WTC11 (cell line): Measurements from ENCODE around the gene SGSH. TPM values are rescaled to one million over a fixed set of nuclear protein-coding genes. Genes with fewer than 3 reads are reported as not detected.
"Not testable (repeated sequence)": the region's sequence is repeated elsewhere in the genome, so short reads cannot be mapped to it uniquely, and the experiment has no call there.

Experiments used
- ATAC-seq: fragments of 200-7000 bp; cut with Tn5 transposase; 2 replicates; pipeline ENCODE4 v1.10.0; 2021; ENCODE audit warnings: mild to moderate bottlenecking, moderate library complexity
- CTCF ChIA-PET: fragments of 300-600 bp; sonication (Branson Sonifier 250); formaldehyde crosslinking; loops from one replicate; lab custom pipeline; 2021; ENCODE audit warnings: antibody characterized with exemption; lab: Charles Lee
- POLR2A ChIA-PET: fragments of 350-600 bp; sonication (Branson Sonifier 250); formaldehyde crosslinking; loops from one replicate; lab custom pipeline; 2021; ENCODE audit warnings: antibody characterized with exemption; lab: Charles Lee
- DNase-seq: peaks from one replicate; pipeline ENCODE4 v3.0.0; 2021; ENCODE audit warnings: low spot score
- H3K27ac Mint-ChIP-seq: 2 replicates; pipeline ENCODE4 v1.8.0; 2021; ENCODE audit warnings: mixed read lengths
- H3K27me3 Mint-ChIP-seq: 2 replicates; pipeline ENCODE4 v1.8.0; 2021; ENCODE audit warnings: low read depth, mild to moderate bottlenecking, moderate library complexity, mixed read lengths
- H3K36me3 Mint-ChIP-seq: 2 replicates; pipeline ENCODE4 v1.8.0; 2021; ENCODE audit warnings: mixed read lengths
- H3K4me1 Mint-ChIP-seq: 2 replicates; pipeline ENCODE4 v1.8.0; 2022; ENCODE audit warnings: mixed read lengths
- H3K4me3 Mint-ChIP-seq: 2 replicates; pipeline ENCODE4 v1.8.0; 2021; ENCODE audit warnings: mild to moderate bottlenecking, moderate library complexity, mixed read lengths
- H3K9me3 Mint-ChIP-seq: 2 replicates; pipeline ENCODE4 v1.8.0; 2021; ENCODE audit warnings: mixed read lengths
- ETV6 ChIP-seq: sonication (generic); formaldehyde crosslinking; IDR thresholded peaks from 2 replicates; pipeline ENCODE4 v1.8.1; 2022; ENCODE audit warnings: mild to moderate bottlenecking, missing genetic modification reagents
- GTF2I ChIP-seq: fragments of 250-450 bp; sonication (Bioruptor Pico); conservative IDR thresholded peaks from 2 replicates; pipeline ENCODE4 v1.4.0; 2021; ENCODE audit warnings: mild to moderate bottlenecking
- JUN ChIP-seq: sonication (generic); formaldehyde crosslinking; IDR thresholded peaks from 2 replicates; pipeline ENCODE4 v1.8.0; 2023; ENCODE audit warnings: mild to moderate bottlenecking, missing genetic modification reagents
- KAT7 ChIP-seq: sonication (generic); formaldehyde crosslinking; IDR thresholded peaks from 2 replicates; pipeline ENCODE4 v1.8.1; 2023; ENCODE audit warnings: missing genetic modification reagents, mild to moderate bottlenecking, borderline replicate concordance
- MXD4 ChIP-seq: fragments of 250-450 bp; sonication (Bioruptor Pico); IDR thresholded peaks from 2 replicates; pipeline ENCODE4 v1.8.0; 2021; ENCODE audit warnings: mild to moderate bottlenecking, moderate library complexity, borderline replicate concordance
- NFE2L1 ChIP-seq: sonication (generic); formaldehyde crosslinking; IDR thresholded peaks from 2 replicates; pipeline ENCODE4 v1.8.1; 2023; ENCODE audit warnings: missing genetic modification reagents
- SMAD3 ChIP-seq: sonication (generic); formaldehyde crosslinking; IDR thresholded peaks from 2 replicates; pipeline ENCODE4 v1.8.0; 2022; ENCODE audit warnings: missing genetic modification reagents, mild to moderate bottlenecking, borderline replicate concordance
- ZNF232 ChIP-seq: sonication (generic); formaldehyde crosslinking; IDR thresholded peaks from 2 replicates; pipeline ENCODE4 v1.8.0; 2022; ENCODE audit warnings: mild to moderate bottlenecking, missing genetic modification reagents
- ZNF396 ChIP-seq: fragments of 250-450 bp; sonication (Bioruptor Pico); IDR thresholded peaks from 2 replicates; pipeline ENCODE4 v1.8.0; 2021; ENCODE audit warnings: mild to moderate bottlenecking, moderate library complexity, borderline replicate concordance
- ZNF423 ChIP-seq: fragments of 250-450 bp; sonication (Bioruptor Pico); IDR thresholded peaks from 2 replicates; pipeline ENCODE4 v2.1.2; 2022; ENCODE audit warnings: mild to moderate bottlenecking, moderate library complexity
- total RNA-seq: library from RNA; stranded (reverse); gene quantifications from 3 replicates; pipeline ENCODE4 v1.2.3, GENCODE V29; 2021
- TF ChIP-seq, protein P1 (sequence below): sonication (generic); formaldehyde crosslinking; IDR thresholded peaks from 2 replicates; pipeline ENCODE4 v1.8.1; 2023; ENCODE audit warnings: mild to moderate bottlenecking, missing genetic modification reagents, moderate library complexity
- TF ChIP-seq, protein P2 (sequence below): fragments of 200-600 bp; IDR thresholded peaks from 2 replicates; pipeline ENCODE4 v1.8.0; 2022; ENCODE audit warnings: antibody characterized with exemption
- TF ChIP-seq, protein P3 (sequence below): fragments of 250-450 bp; sonication (Bioruptor Pico); IDR thresholded peaks from 2 replicates; pipeline ENCODE4 v2.1.2; 2022; ENCODE audit warnings: mild to moderate bottlenecking, moderate library complexity
- TF ChIP-seq, protein P4 (sequence below): sonication (generic); formaldehyde crosslinking; IDR thresholded peaks from 2 replicates; pipeline ENCODE4 v1.8.1; 2022; ENCODE audit warnings: missing genetic modification reagents, borderline replicate concordance
- TF ChIP-seq, protein P5 (sequence below): sonication (generic); formaldehyde crosslinking; conservative IDR thresholded peaks from 2 replicates; pipeline ENCODE4 v1.8.1; 2022; ENCODE audit warnings: mild to moderate bottlenecking, missing genetic modification reagents
- TF ChIP-seq, protein P6 (sequence below): sonication (generic); formaldehyde crosslinking; IDR thresholded peaks from 2 replicates; pipeline ENCODE4 v1.8.0; 2022; ENCODE audit warnings: mild to moderate bottlenecking, missing genetic modification reagents
- TF ChIP-seq, protein P7 (sequence below): sonication (generic); formaldehyde crosslinking; IDR thresholded peaks from 2 replicates; pipeline ENCODE4 v1.8.1; 2022; ENCODE audit warnings: low read depth, mild to moderate bottlenecking, moderate library complexity, missing genetic modification reagents, borderline replicate concordance
- TF ChIP-seq, protein P8 (sequence below): sonication (generic); formaldehyde crosslinking; IDR thresholded peaks from 2 replicates; pipeline ENCODE4 v1.8.0; 2022; ENCODE audit warnings: mild to moderate bottlenecking, missing genetic modification reagents
- TF ChIP-seq, protein P9 (sequence below): fragments of 250-450 bp; sonication (Bioruptor Pico); IDR thresholded peaks from 2 replicates; pipeline ENCODE4 v1.8.0; 2021; ENCODE audit warnings: mild to moderate bottlenecking

The SGSH gene
- total RNA-seq, 1 experiment from 2014 or later = 27.7 TPM

DNA sequence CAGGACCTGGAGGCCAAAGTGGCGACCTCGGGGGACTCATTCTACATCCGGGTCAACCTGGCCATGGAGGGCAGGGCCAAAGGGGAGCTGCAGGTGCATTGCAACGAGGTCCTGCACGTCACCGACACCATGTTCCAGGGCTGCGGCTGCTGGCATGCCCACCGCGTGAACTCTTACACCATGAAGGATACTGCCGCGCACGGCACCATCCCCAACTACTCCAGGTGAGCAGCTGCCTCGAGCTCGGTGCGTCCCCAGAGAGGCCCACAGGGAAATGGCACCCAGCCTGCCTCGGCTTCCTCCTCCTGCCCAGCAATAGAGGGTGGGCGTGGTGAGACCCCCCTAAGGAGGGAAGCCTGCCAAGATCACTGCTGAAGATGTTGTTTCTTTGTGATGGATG is 17.9 kb downstream of the SGSH start:
- POLR2A ChIA-PET = no interaction called here
- ATAC-seq (no peak), DNase-seq (no peak)
- H3K27me3 Mint-ChIP-seq = no peaks in the 10 kb centered on the region
- no peak for TF ChIP-seq ZNF396 (CRISPR knock-in tag)
- TF ChIP-seq, protein P1, sequence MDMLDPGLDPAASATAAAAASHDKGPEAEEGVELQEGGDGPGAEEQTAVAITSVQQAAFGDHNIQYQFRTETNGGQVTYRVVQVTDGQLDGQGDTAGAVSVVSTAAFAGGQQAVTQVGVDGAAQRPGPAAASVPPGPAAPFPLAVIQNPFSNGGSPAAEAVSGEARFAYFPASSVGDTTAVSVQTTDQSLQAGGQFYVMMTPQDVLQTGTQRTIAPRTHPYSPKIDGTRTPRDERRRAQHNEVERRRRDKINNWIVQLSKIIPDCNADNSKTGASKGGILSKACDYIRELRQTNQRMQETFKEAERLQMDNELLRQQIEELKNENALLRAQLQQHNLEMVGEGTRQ (CRISPR knock-in tag) = no peak
- TF ChIP-seq, protein P2, sequence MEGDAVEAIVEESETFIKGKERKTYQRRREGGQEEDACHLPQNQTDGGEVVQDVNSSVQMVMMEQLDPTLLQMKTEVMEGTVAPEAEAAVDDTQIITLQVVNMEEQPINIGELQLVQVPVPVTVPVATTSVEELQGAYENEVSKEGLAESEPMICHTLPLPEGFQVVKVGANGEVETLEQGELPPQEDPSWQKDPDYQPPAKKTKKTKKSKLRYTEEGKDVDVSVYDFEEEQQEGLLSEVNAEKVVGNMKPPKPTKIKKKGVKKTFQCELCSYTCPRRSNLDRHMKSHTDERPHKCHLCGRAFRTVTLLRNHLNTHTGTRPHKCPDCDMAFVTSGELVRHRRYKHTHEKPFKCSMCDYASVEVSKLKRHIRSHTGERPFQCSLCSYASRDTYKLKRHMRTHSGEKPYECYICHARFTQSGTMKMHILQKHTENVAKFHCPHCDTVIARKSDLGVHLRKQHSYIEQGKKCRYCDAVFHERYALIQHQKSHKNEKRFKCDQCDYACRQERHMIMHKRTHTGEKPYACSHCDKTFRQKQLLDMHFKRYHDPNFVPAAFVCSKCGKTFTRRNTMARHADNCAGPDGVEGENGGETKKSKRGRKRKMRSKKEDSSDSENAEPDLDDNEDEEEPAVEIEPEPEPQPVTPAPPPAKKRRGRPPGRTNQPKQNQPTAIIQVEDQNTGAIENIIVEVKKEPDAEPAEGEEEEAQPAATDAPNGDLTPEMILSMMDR = no peak
- TF ChIP-seq, protein P3, sequence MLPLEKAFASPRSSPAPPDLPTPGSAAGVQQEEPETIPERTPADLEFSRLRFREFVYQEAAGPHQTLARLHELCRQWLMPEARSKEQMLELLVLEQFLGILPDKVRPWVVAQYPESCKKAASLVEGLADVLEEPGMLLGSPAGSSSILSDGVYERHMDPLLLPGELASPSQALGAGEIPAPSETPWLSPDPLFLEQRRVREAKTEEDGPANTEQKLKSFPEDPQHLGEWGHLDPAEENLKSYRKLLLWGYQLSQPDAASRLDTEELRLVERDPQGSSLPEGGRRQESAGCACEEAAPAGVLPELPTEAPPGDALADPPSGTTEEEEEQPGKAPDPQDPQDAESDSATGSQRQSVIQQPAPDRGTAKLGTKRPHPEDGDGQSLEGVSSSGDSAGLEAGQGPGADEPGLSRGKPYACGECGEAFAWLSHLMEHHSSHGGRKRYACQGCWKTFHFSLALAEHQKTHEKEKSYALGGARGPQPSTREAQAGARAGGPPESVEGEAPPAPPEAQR (CRISPR knock-in tag) = no peak
- TF ChIP-seq SMAD3 = no peak
- TF ChIP-seq, protein P4, sequence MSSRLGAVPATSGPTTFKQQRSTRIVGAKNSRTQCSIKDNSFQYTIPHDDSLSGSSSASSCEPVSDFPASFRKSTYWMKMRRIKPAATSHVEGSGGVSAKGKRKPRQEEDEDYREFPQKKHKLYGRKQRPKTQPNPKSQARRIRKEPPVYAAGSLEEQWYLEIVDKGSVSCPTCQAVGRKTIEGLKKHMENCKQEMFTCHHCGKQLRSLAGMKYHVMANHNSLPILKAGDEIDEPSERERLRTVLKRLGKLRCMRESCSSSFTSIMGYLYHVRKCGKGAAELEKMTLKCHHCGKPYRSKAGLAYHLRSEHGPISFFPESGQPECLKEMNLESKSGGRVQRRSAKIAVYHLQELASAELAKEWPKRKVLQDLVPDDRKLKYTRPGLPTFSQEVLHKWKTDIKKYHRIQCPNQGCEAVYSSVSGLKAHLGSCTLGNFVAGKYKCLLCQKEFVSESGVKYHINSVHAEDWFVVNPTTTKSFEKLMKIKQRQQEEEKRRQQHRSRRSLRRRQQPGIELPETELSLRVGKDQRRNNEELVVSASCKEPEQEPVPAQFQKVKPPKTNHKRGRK (CRISPR knock-in tag) = no peak
- no peak for TF ChIP-seq ZNF232 (CRISPR knock-in tag)
- no peak for TF ChIP-seq NFE2L1
- TF ChIP-seq KAT7 (CRISPR knock-in tag) = no peak
- TF ChIP-seq MXD4 (CRISPR knock-in tag) = no peak
- TF ChIP-seq, protein P5, sequence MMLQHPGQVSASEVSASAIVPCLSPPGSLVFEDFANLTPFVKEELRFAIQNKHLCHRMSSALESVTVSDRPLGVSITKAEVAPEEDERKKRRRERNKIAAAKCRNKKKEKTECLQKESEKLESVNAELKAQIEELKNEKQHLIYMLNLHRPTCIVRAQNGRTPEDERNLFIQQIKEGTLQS (CRISPR knock-in tag) = no peak
- H3K27ac Mint-ChIP-seq = no peak overlapping the region
- H3K9me3 Mint-ChIP-seq = no peaks in the 10 kb centered on the region
- H3K4me3 Mint-ChIP-seq = no peak overlapping the region
- CTCF ChIA-PET = interaction anchor here (1.3 to 2.1 kb wide), 2 partner anchors 101 to 159 kb away, joined by 3 to 10 read pairs; partner anchors contain the start of gene GAA
- peaks cover 5% of the 10 kb centered on the region for H3K36me3 Mint-ChIP-seq
- H3K4me1 Mint-ChIP-seq = peaks cover 7% of the 10 kb centered on the region

DNA sequence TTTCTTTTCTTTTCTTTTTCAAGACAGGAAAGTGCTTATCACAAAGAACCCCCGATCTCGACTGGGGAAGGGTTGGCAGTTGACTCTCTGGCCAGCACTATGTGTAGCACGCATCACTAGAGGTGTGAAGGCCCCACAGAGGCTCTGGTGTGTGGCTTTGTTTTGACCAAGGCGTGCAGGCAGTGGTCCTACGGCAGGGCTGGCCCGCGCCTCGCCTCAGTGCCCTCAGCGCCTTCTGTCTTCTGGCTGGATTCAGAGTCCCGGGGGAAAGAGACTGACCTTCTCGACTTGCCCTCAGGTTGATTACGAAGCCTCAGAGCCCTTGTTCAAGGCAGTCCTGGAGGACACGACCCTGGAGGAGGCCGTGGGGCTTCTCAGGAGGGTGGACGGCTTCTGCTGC is 18.7 kb downstream of the SGSH start:
- no peaks in the 10 kb centered on the region for H3K9me3 Mint-ChIP-seq
- H3K27ac Mint-ChIP-seq = no peak overlapping the region
- POLR2A ChIA-PET = no interaction called here
- no peaks in the 10 kb centered on the region for H3K27me3 Mint-ChIP-seq
- H3K36me3 Mint-ChIP-seq = peaks cover 5% of the 10 kb centered on the region
- CTCF ChIA-PET = no interaction called here
- no peak overlapping the region for H3K4me3 Mint-ChIP-seq
- TF ChIP-seq ZNF423 (CRISPR knock-in tag) (no peak), GTF2I (CRISPR knock-in tag) (no peak), JUN (CRISPR knock-in tag) (no peak), ETV6 (CRISPR knock-in tag) (no peak)
- TF ChIP-seq, protein P6, sequence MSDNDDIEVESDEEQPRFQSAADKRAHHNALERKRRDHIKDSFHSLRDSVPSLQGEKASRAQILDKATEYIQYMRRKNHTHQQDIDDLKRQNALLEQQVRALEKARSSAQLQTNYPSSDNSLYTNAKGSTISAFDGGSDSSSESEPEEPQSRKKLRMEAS (CRISPR knock-in tag) = no peak
- TF ChIP-seq, protein P7, sequence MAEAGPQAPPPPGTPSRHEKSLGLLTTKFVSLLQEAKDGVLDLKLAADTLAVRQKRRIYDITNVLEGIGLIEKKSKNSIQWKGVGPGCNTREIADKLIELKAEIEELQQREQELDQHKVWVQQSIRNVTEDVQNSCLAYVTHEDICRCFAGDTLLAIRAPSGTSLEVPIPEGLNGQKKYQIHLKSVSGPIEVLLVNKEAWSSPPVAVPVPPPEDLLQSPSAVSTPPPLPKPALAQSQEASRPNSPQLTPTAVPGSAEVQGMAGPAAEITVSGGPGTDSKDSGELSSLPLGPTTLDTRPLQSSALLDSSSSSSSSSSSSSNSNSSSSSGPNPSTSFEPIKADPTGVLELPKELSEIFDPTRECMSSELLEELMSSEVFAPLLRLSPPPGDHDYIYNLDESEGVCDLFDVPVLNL = no peak
- TF ChIP-seq, protein P8, sequence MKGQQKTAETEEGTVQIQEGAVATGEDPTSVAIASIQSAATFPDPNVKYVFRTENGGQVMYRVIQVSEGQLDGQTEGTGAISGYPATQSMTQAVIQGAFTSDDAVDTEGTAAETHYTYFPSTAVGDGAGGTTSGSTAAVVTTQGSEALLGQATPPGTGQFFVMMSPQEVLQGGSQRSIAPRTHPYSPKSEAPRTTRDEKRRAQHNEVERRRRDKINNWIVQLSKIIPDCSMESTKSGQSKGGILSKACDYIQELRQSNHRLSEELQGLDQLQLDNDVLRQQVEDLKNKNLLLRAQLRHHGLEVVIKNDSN = no peak
- TF ChIP-seq, protein P9, sequence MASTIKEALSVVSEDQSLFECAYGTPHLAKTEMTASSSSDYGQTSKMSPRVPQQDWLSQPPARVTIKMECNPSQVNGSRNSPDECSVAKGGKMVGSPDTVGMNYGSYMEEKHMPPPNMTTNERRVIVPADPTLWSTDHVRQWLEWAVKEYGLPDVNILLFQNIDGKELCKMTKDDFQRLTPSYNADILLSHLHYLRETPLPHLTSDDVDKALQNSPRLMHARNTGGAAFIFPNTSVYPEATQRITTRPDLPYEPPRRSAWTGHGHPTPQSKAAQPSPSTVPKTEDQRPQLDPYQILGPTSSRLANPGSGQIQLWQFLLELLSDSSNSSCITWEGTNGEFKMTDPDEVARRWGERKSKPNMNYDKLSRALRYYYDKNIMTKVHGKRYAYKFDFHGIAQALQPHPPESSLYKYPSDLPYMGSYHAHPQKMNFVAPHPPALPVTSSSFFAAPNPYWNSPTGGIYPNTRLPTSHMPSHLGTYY (CRISPR knock-in tag) = no peak
- TF ChIP-seq, protein P2 = no peak
- no peak for DNase-seq
- no peak for ATAC-seq
- H3K4me1 Mint-ChIP-seq = peaks cover 7% of the 10 kb centered on the region

DNA sequence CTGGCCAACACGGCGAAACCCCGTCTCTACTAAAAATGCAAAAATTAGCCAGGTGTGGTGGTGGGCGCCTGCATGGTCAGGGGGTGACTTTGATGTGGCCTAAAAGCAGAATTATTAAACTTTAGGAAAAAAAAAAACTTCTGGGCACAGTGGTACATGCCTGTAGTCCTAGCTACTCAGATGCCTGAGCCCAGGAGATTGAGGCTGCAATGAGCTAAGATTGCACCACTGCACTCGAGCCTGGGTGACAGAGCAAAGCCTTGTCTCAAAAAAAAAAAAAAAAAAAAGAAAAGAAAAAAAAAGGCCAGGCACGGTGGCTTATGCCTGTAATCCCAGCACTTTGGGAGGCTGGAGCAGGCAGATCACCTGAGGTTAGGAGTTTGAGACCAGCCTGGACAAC is 20.8 kb downstream of the SGSH start:
- DNase-seq, ATAC-seq, H3K36me3 Mint-ChIP-seq, H3K4me3 Mint-ChIP-seq, H3K27me3 Mint-ChIP-seq, POLR2A ChIA-PET, H3K4me1 Mint-ChIP-seq, H3K27ac Mint-ChIP-seq, H3K9me3 Mint-ChIP-seq: not testable (repeated sequence)
- CTCF ChIA-PET = interaction anchor here (0.6 to 0.8 kb wide), 4 partner anchors 15 to 191 kb away, joined by 3 to 5 read pairs (median 4); no protein-coding TSS in a partner anchor
